Measurements from ENCODE around the gene RPLP1.

RPLP1 gene

DNA sequence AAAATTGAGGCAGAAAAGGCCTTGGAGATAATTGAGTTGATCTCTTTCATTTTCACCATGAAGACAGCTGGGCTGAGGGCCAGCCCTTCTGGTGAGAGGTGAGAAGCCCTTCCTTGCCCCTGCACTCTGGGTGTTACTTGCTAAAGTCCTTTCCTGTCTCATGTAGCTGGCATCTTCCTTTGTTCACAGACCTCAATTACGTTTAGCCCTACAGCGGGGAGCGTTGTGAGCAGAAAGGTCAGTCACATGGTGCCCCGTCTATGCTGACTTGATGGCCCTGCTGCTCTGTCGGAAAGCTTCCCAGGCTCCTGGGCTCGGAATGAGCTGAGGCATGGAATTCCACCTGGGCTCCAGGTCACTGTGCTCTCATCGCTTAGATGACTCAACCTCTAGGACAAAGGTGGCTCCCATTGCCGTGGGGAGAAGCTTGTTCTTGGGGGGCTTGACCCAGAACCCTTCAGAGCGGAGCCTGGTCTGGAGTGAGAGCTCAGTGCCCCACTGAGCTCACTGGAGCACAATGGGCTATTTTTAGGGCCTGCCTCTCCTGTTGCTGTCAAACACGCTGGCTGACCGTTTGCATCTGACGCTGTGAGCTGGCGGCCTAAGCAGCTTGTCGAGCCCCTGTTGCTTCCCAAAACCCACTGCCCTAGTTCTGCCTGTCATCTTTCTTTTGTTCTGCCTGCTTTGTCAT lies 47.0 kb downstream of the RPLP1 start:
- no peak for DNase-seq

DNA sequence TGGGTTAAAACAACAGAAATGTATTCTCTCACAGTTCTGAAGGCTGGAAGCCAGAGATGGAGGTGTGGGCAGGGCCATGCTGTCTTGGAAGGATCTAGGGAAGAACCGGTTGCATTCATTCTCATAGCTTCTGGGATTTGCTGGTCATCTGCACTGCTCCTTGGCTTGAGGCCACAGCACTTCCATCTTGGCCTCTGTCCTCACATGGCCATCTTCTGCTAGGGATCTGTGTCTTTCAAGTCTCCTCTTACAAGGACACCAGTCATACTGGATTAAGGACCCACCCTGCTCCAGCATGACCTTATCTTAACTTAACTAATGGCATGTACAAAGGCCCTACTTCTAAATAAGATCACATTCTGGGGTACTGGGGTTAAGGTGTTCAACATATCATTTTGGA lies 47.7 kb downstream of the RPLP1 start:
- DNase-seq, result no peak

GRCh38 chr15:69501456-69501855 lies 48.8 kb downstream of the RPLP1 start:
- DNase-seq, result no peak

- DNase-seq, result no peak
Observed at GRCh38 chr15:69502470-69503045, 49.9 kb downstream of the RPLP1 start.

DNA sequence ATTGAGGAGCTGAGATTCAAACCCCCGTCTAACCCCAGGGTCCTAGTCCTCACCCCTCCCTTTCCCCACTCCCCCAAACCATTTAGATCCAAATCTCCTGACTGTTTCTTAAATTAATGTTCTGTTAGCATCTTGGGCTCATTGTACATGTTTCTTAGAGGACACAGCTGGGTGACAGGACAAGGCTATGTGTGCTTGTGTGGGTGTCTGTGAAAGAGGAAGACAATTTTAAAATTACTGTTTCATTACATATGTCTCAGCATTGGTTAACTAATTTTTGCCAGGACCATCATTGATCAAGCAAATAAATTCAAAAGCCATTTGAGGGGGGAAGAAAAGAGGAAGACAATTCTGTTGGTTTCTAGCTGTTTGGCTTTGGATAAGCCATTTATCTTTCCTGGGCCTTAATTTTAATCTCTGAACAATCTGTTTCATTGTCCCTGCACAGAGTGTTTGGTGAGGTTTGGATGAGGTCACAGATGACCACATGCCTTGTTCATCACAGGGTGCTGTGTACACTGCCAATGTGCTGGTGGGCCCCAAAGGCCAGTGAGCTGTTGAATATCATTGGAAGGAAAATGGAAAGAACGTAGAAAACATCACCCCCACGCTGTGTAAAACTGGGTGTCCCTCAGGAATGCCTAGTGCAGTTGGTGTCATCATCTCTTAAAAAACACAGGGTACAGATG lies 51.9 kb downstream of the RPLP1 start:
- DNase-seq, result no peak
